DOHH2 (cell line): ENCODE results near the gene GDE1.

Source experiments
- CTCF ChIP-seq: fragments of 200-600 bp; sonication (generic); IDR thresholded peaks from one replicate; pipeline ENCODE4 v1.5.1; 2014; ENCODE audit warnings: antibody characterized with exemption, mild to moderate bottlenecking, low read depth, low read length; ENCODE audit not compliant: poor library complexity, severe bottlenecking
- EZH2phosphoT487 ChIP-seq: fragments of 200-600 bp; sonication (generic); IDR thresholded peaks from 2 replicates; pipeline ENCODE4 v1.6.1; 2017; ENCODE audit warnings: borderline replicate concordance, mild to moderate bottlenecking, antibody characterized with exemption, low read length, moderate library complexity, mixed read lengths

- TF ChIP-seq CTCF, result no peak
- TF ChIP-seq EZH2phosphoT487, result no peak
Measured at GRCh38 chr16:19485611-19486010, 36.3 kb downstream of the GDE1 start.
